Mammary epithelial cell (primary cell): ENCODE data around the gene MFSD2B.

Source experiments
- CTCF ChIP-seq, 2 donors: IDR thresholded peaks in 1 of 2; conservative IDR thresholded peaks in 1 of 2; 2 replicates each; pipeline ENCODE4 v1.5.1; 2011 to 2012; ENCODE audit warnings: inconsistent platforms in 2 of 2, low read length in 2 of 2, mild to moderate bottlenecking in 2 of 2, control low read depth in 1 of 2, low read depth in 1 of 2; ENCODE audit not compliant: insufficient read depth in 1 of 2; ENCODE audit errors: extremely low read depth in 1 of 2
- EZH2 ChIP-seq: IDR thresholded peaks from 2 replicates; pipeline ENCODE4 v1.6.1; 2012; ENCODE audit warnings: low read length, inconsistent platforms, borderline replicate concordance

GRCh38 chr2:24045511-24046508 is 35.9 kb downstream of the MFSD2B start:
- TF ChIP-seq CTCF (conservative IDR thresholded peaks at IDR 0.05 in 1 of 2, IDR thresholded peaks at IDR 0.05 in 1 of 2; ENCODE audit: extremely low read depth in 1 of 2, insufficient read depth in 1 of 2, low read depth in 1 of 2, low read length in 2 of 2), result no peak
- TF ChIP-seq EZH2, result no peak
